HG02588 (cell line): Measurements from ENCODE around the gene RNU1-1.
A peak's percentile ranks its signal among the peaks of the same experiment; 100 is the strongest.
"Not testable (repeated sequence)": the region's sequence is repeated elsewhere in the genome, so short reads cannot be mapped to it uniquely, and the experiment has no call there.

Experiments used
- ATAC-seq: cut with Tn5 transposase; IDR thresholded peaks from one replicate; pipeline ENCODE4 v1.9.1; 2021; ENCODE audit warnings: mild to moderate bottlenecking, moderate library complexity; ENCODE audit not compliant: unreplicated experiment

The RNU1-1 gene

DNA sequence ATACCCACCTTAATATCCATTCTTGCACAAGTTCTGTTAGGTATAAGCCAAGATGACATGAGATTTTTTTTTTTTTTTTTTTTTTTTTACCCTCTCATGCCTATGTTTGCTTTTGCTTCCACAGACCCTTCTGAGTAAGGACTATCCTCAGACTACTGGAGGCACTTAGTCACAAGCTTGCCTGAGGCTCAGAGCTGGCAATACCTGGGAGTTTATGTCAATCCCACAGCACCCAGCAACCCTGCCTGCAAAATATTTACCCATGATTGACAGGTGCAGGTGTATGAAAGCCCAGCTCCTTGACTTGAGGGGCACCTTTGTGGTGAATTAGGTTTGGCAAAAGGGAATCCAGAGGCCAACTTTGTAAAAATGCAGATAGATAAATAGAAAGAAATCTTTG lies 11.7 kb upstream of the RNU1-1 start:
- ATAC-seq, result not testable (repeated sequence)

DNA sequence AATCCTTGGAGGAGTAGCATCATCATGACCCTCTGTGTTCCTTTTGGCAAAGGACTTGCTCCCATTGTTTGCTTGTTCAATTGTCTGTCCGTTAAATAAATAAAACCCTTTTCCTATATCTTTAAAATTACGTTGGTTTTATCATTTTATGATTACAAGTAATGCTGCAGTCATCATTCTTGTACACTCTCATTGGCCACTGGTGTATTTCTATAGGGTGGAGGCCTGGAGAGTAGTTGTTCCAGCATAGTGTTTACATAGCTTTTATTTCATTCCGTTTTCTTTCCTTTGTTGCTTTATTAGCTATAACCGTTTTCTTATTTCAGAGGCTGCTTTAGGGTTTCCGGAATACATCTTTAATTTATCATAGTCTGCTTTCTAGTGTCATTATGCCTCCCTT lies 7.6 kb upstream of the RNU1-1 start:
- not testable (repeated sequence) for ATAC-seq

DNA sequence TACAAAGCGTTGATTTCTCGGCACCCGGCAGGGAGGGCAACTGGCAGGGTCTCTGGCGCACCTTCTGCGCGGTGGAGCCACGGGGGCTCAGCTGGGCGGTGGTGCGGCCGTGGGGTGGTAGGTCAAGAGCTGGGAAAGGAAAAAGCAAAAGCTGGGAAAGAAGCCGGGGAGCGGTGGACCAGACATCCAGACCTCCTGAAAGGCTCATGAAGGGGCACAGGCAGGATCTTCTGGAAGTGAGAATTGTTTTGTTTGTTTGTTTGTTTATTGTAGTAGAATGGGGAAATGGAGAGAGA lies 7.2 kb upstream of the RNU1-1 start:
- no peak for ATAC-seq

DNA sequence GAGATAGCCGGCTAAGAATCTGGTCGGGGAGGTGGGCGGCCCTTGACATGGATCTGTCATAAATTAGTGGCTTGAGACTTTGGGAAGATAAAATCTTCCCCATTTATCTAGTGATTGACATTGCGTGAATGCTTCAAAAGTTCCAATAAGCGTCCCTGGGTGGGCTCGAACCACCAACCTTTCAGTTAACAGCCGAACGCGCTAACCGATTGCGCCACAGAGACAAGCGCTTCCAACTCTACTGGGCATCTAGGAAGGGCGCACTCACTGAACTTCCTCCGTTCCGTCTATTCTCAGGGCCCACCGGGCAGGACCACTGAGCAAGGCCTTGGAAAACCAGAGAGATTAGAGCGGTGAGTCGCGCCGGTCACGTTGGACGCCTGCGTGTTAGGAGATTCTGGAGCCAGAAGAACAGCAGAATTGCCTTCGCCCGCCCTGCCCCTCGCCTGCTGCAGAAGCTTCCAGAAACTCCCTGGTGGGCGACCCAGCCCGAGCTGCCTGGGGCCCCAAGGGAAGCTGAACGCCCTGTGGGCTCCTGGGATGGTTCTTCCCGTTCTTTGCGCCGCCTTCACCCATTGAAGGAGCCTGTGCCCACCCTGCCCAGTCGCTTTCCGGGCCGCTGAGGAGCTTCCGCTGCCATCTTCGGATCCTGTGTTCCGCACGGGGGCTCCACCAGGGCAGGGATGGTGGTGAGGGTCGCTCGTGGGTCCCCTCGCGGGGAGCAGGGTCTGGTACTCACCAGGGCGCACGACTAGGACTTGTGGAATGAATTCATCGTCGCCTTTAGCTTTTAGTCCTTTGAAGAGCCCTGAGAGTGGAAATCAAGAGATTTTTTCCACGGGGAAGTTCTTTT lies 6.6 kb upstream of the RNU1-1 start:
- ATAC-seq, result not testable (repeated sequence)

DNA sequence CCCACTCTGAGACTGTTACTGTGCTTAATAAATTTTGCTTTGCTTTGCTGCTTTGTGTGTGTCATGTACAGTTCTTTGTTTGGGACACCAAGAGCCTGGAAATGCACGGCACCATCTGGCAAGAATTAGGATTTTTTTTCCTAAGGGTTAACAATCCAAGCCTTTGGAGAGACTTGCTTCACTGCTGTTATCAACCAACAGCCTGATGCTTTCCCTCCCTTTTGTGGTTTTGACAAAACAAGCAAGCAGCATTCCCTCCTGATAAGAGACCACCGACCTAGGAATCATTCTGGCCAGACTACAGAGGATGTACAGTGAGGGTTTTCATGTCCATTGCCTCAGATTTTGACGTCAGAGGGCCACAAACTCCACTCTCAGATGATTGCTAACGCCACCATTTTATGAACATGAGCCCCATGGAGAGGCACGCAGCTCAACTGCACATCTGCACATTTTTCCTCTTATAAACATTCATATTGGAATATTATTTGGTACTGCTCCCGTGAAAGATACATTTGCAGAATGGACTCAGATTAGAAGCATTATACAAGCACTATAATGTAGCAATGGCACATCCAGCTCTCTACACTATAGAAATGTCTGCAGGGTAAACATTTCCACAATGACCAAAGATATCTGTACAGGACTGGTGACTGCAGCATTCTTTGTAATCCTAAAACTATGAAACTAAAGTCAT lies 5.3 kb upstream of the RNU1-1 start:
- ATAC-seq, result not testable (repeated sequence)

DNA sequence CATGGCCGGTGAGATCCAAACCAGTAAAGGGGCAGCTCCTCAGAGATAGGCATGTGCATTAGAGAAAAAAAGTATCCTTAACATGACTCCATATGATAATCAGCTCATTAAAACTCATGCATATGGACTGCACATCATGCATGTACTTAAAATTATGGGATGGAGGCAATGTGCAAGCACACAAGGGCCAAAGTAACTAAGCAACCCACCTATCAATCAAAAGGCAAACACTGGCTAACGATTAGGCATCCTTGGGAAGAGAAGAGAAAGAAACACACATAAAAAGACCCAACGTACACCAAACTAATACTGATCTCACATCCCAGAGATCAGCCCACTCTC lies 4.8 kb upstream of the RNU1-1 start:
- ATAC-seq, result not testable (repeated sequence)

DNA sequence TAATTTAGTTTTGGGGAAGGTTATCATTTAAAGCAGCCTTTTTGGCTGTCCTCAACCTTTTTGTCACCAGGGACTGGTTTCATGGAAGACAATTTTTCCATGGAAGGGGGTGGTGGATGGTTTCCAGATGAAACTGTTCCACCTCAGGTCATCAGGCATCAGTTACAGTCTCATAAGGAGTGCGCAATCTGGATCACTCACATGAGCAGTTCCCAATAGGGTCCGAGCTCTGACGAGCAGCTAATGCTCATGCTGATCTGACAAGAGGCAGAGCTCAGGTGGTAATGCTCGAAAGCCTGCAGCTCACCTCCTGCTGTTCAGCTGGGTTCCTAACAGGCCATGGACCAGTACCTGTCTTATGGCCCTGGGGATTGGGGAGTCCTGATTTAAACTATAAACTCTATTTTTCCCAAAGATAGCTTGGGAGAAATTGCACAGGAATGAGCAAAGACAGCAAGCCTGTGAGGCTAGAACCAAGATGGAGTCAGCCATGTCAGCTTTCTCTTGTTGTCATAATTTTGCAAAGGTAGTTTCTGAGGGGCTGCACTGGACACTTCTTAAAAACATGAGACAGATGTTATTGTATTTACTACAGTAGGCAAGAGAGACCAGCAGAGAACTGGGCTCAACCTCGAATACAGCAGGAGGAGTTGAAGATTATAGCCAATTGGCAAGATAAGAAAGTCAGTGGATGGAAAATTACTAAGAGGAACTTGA lies 2.8 kb upstream of the RNU1-1 start:
- not testable (repeated sequence) for ATAC-seq

DNA sequence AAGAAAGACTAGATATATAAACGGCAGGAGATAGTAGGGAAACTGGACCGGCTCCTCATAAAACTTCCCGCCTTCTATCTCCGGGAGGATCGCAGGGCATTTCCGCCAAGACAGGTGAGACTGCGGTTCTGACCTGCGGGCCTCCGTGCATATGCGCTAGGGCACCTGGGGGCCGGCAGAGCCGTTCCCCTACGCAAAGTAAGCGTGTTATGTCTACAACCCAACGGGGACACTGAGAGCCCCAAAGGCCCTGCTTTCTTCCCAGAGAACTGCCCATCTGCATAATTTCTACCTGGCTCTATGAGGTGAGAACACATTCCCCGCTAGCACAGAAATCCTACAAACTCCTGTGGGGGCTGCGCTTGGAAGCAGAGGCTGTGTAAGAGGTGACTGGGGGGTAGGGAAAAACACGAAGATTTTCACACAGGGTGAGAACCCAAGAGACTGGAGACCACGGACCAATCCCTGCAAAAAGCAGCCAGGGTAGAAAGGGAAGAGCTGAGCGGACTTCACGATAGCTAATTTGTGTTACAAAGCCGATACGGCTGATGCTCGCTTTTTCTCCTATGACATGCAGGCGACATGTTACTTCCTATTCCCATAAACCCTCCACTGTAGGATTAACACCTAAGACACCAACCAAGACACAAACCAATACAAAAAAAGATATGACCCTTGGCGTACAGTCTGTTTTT lies 526 bp downstream of the RNU1-1 start:
- ATAC-seq, result peak; percentile 81

DNA sequence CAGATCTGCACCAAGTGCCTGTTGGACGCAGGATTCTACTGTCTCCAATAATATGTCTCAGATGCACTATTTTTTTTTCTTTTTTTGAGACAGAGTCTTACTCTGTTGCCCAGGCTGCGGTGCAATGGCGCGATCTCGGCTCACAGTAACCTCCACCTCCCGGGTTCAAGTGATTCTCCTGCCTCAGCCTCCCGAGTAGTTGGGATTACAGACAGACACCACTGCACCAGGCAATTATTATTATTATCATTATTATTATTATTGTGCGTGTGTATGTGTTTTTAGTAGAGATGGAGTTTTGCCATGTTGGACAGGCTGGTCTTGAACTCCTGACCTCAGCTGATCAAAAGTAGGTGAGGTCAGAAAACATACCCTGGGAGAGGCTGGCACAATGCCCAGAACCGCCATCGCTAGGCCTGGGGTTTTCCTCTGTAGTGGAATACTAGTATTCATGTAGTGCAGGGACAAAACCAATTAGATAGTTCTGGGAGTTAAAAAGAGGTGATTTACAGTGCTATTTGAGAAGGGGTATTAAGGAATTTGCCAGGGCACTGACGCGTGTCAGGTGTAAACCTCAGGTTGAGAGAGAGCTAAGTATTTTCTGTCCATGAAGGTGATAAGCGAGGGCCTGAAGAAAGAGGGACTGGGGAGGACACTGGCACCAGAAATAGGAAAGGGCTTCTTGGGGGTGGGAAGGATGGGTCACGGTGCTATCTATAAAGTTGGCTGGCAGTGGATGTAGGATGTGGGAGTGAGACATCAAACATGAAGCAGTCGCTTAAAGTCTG lies 1.3 kb downstream of the RNU1-1 start:
- not testable (repeated sequence) for ATAC-seq

DNA sequence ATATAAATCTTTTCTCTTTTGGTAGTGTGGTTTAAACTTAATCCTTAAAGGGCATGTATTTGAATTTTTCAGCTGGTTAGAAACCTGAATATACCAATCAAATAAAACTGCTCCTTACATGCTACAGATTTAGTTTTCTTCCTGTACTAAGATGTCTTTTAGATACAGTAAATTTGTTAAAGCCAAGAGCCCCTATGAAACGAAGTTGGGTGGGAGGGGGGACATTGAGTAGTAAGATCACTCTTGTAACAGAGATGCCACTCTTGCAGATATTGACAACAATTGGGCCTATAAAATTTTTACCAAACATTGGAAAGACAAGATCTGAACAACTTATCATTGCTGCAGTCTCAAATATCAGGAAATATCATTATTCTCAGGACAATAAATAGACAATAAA lies 2.2 kb downstream of the RNU1-1 start:
- ATAC-seq, result not testable (repeated sequence)

DNA sequence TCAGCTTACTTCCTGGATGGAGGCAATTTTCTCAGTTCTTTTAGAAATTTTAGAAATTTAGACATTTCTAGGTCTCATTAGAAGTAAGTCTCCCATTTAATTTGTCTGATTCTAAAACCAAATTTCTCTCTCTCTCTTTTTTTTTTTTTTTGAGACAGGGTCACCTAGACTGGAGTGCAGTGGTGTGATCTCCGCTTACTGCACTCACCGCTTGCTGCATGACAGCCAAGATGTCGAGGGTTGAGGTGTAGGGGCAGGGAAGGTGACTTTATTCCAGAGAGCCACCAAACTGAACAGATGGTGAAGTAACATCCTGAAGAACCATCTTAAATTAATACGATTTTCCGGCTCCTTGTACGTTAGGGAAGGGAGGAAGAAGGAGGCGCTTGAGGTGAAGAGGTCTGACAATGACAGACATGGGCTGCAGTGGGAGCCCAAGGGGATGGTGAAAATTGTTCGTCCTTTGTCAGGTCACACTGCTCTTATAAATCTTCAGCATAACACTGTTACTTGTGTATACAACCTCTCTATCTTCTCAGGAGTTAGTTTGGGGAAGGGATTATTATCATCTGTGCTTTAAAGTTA lies 5.1 kb downstream of the RNU1-1 start:
- not testable (repeated sequence) for ATAC-seq

DNA sequence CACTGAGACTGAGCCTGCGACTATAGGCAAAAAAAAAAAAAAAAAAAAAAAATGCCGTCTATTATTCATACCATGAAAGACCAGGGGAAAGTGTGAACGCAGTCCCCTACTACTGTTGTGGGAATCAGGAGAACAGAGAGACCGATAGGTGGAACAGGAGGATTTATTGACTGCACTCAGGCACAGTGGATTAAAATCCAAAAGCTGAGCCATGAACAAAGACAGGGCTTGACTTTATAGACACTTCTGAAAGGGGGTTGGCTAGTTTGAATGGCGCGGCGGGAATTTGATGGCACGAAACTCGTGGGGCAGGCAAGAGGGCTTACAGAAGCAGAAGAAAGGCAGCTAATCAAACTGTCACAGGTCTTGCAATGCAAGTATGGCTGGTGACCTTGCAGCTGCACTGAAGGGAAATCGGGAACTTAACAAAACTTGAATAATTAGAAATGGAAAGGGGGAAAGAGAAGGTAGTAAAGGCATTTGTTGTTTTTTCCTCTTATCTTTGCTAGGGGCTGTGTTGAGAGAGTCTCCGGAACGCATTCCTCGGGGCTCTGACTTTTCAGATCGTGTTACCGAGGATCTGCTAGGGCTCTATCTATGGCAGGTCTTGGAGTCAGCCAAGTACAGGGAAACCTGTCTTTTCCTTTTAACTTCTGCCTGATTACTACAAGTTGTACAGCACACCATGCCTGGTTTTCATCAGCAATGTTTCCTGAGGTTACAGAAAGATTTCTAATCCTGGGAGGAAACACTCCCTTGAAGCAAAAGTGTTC lies 7.5 kb downstream of the RNU1-1 start:
- not testable (repeated sequence) for ATAC-seq

DNA sequence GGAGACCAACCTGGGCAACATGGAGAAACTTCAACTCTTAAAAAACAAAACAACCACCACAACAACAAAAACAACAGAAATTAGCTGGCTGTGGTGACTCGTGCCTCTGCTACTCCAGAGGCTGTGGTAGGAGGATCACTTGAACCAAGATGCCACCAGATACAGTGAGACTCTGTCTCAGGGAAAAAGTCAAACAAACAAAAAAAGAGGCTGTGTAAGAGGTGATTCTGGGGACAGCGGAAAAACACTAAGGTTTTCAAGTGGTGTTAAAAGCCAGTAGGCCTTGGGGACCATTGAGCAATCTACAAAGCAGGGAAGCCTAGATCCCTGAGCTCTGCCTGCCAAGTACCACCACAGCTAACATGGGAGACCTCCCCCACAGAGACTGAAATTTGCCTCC lies 8.2 kb downstream of the RNU1-1 start:
- ATAC-seq, result not testable (repeated sequence)

DNA sequence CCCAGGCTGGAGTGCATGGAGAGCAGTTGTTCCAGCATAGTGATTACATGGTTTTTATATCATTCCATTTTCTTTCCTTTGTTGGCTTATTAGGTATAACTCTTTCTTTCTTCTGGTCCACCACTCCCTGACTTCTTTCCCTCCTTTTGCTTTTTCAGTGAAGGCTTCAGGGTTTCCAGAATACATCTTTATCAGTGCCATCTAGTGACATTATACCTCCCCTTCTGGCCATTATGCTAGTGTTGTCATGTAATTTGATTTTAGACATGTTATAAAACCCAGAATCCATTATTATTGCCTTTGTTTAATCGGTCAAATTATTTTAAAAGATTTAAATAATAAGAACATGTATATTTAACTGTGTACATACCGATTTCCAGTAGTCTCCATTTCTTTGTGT lies 10.6 kb downstream of the RNU1-1 start:
- no peak for ATAC-seq

DNA sequence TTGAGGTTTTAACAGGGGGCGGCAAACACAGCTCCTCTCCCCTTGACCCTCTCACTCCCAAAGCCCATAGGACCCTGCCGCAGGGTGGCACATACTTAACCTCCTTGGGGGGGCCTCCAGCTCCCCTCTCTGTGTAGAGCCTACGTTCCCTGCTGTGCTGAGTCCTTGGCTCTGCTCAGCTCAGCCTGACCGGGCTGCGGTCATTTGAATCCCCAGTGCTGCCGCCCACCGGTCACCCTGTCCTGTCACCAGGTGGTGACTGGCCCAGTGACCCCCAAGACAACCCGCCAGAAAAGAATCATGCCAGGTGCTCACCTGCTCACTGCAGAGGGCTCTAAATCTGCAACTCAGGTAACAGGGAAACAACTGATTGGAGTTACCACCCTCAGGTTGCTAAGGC lies 12.6 kb downstream of the RNU1-1 start:
- ATAC-seq, result not testable (repeated sequence)

DNA sequence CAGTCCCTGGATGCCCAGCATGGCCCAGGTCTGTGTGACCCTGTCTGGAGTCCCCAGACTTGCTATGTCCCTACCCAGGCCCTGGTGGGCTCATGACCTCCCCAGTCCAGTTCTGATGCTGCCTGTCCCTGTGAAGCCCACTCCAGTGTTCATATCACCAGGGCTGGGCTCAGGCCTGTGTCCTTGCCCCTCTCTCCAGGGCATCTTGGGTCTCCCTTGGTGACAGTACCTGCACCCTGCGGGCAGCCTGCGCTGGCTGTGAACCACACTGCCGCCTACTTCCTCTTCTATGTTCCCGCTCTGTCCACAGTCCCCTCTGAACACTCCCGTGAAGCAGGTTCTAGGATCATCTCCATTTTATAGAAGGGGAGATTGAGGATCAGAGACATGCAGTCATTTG lies 13.1 kb downstream of the RNU1-1 start:
- ATAC-seq, result not testable (repeated sequence)

DNA sequence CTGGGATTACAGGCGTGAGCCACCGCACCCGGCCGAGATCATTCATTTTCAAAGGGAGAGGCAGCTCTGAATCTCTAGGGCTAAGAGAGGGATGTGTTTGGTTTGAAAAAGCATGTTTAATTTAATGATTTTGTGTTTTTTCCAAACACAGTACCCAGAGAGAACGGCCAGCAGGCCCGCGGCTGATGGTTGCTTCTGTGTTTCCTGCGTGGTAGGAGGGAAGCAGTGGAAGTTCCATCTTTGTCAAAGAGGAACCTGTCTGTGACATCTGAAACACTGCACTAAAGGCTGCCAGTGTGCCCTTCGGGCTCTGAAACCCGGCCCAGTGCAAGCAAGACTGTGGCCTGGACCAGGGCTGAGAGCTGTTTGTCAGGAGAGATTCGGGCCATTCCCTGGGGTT lies 13.6 kb downstream of the RNU1-1 start:
- not testable (repeated sequence) for ATAC-seq

DNA sequence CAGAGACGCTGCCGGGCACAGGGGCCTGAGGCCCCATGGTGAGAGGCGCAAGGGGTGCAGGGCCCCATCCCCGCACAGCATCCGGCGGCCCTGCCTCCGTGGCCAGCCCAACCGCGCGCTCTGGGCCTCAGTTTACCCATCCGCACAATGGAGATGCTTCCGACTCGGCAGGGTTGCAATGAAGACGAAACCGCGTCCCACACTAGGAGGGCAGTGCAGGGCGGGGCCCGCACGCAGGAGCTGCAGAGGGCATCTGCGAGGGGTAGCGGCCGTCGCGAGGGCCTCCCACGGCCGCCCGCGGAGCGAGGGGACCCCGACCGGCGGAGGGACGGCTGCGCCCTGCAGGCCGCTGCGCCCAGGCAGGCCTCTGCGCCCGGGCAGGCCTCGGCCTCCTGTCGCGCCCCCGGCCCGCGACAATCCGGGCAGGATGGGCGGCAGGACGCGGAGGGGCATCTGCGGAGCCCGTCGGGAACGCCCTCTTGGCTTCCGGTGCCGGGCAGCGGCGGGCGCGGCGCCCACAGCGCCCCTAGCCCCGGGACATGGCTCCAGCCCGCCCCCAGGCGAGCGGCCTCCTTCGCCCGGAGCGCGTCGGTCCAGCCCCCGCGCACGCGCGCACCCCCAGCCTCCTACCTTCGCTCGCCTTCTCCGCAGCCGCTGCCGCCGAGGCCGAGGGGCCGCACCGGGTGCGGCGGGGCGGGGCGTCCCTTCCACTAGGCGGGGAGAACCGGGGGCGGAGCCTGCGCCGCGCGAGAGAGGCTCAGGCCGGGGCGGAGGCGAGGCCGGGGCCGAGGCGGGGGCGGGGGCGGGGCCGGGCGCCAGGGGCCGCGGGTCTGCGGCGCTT lies 15.3 kb downstream of the RNU1-1 start:
- peak; percentile 81 for ATAC-seq
